Measurements from ENCODE around the gene SND1. TPM values are rescaled to one million over a fixed set of nuclear protein-coding genes. Genes with fewer than 3 reads are reported as not detected.

SND1 gene
- total and polyA plus RNA-seq, 4 donors: 59.4 to 214 (median 84.1) TPM

GRCh38 chr7:128039544-128039953 is 387.6 kb downstream of the SND1 start:
- Histone ChIP-seq H3K9me3 (ENCODE audit: control insufficient read depth in 4 of 4, low read length in 3 of 4) (no peaks in the 10 kb centered on the region), H3K4me1 (ENCODE audit: control insufficient read depth in 4 of 4, insufficient read depth in 4 of 4, low read length in 3 of 4) (peaks cover 0 to 3% (median 1%) of the 10 kb centered on the region in 4 donors), H3K4me3 (ENCODE audit: low read depth in 1 of 3, low read length in 3 of 3) (no peak overlapping the region), H3K9ac (ENCODE audit: low read depth in 1 of 2, low read length in 2 of 2) (no peak overlapping the region), H3K27me3 (ENCODE audit: control insufficient read depth in 4 of 4, insufficient read depth in 4 of 4, low read length in 3 of 4) (no peaks in the 10 kb centered on the region), H3K27ac (ENCODE audit: low read depth in 1 of 2, low read length in 2 of 2) (no peak overlapping the region), H3K36me3 (ENCODE audit: control insufficient read depth in 4 of 4, insufficient read depth in 3 of 4, low read depth in 1 of 4, low read length in 3 of 4) (peaks cover 0 to 6% (median 4%) of the 10 kb centered on the region in 4 donors)
- DNase-seq (ENCODE audit: low spot score): no peak
- WGBS: 91% methylated on average over 4 of the region's 4 CpGs
- TF ChIP-seq NR2F2 (IDR thresholded peaks at IDR 0.05) (no peak), FOXA2 (IDR thresholded peaks at IDR 0.05) (no peak), RXRA (IDR thresholded peaks at IDR 0.05) (no peak), TAF1 (conservative IDR thresholded peaks at IDR 0.05) (no peak), HNF4A (conservative IDR thresholded peaks at IDR 0.05) (no peak), MAX (IDR thresholded peaks at IDR 0.05) (no peak), YY1 (IDR thresholded peaks at IDR 0.05) (no peak), RAD21 (IDR thresholded peaks at IDR 0.05) (no peak), EGR1 (IDR thresholded peaks at IDR 0.05; ENCODE audit: low read depth in 2 of 2) (no peak)
- TF ChIP-seq, protein P1, sequence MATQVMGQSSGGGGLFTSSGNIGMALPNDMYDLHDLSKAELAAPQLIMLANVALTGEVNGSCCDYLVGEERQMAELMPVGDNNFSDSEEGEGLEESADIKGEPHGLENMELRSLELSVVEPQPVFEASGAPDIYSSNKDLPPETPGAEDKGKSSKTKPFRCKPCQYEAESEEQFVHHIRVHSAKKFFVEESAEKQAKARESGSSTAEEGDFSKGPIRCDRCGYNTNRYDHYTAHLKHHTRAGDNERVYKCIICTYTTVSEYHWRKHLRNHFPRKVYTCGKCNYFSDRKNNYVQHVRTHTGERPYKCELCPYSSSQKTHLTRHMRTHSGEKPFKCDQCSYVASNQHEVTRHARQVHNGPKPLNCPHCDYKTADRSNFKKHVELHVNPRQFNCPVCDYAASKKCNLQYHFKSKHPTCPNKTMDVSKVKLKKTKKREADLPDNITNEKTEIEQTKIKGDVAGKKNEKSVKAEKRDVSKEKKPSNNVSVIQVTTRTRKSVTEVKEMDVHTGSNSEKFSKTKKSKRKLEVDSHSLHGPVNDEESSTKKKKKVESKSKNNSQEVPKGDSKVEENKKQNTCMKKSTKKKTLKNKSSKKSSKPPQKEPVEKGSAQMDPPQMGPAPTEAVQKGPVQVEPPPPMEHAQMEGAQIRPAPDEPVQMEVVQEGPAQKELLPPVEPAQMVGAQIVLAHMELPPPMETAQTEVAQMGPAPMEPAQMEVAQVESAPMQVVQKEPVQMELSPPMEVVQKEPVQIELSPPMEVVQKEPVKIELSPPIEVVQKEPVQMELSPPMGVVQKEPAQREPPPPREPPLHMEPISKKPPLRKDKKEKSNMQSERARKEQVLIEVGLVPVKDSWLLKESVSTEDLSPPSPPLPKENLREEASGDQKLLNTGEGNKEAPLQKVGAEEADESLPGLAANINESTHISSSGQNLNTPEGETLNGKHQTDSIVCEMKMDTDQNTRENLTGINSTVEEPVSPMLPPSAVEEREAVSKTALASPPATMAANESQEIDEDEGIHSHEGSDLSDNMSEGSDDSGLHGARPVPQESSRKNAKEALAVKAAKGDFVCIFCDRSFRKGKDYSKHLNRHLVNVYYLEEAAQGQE (IDR thresholded peaks at IDR 0.05): no peak
- TF ChIP-seq, protein P2, sequence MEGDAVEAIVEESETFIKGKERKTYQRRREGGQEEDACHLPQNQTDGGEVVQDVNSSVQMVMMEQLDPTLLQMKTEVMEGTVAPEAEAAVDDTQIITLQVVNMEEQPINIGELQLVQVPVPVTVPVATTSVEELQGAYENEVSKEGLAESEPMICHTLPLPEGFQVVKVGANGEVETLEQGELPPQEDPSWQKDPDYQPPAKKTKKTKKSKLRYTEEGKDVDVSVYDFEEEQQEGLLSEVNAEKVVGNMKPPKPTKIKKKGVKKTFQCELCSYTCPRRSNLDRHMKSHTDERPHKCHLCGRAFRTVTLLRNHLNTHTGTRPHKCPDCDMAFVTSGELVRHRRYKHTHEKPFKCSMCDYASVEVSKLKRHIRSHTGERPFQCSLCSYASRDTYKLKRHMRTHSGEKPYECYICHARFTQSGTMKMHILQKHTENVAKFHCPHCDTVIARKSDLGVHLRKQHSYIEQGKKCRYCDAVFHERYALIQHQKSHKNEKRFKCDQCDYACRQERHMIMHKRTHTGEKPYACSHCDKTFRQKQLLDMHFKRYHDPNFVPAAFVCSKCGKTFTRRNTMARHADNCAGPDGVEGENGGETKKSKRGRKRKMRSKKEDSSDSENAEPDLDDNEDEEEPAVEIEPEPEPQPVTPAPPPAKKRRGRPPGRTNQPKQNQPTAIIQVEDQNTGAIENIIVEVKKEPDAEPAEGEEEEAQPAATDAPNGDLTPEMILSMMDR (IDR thresholded peaks at IDR 0.05; ENCODE audit: low read depth, low read length, missing input control): no peak
- TF ChIP-seq, protein P3, sequence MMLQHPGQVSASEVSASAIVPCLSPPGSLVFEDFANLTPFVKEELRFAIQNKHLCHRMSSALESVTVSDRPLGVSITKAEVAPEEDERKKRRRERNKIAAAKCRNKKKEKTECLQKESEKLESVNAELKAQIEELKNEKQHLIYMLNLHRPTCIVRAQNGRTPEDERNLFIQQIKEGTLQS (IDR thresholded peaks at IDR 0.05): no peak

DNA sequence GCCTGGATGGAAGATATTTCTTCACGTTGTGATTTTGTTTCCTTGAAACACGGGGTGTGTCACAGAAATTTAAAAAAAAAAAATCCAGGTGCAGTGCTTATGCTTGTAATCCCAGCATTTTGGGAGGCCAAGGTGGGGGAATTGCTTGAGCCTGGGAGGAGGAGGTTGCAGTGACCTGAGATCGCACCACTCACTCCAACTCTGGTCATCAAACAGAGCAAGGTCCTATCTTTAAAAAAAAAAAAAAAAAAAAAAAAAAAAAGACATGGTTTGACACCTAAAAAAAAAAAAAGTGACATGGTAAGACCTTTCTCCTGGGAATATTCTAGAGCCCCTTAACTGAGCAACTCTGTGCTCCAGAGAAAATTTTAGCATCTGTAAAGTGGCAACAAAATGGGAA is 388.2 kb downstream of the SND1 start:
- no peak for DNase-seq (ENCODE audit: low spot score)
- Histone ChIP-seq H3K36me3 (ENCODE audit: control insufficient read depth in 4 of 4, insufficient read depth in 3 of 4, low read depth in 1 of 4, low read length in 3 of 4) (peaks cover 0 to 7% (median 4%) of the 10 kb centered on the region in 4 donors), H3K9me3 (ENCODE audit: control insufficient read depth in 4 of 4, low read length in 3 of 4) (no peaks in the 10 kb centered on the region), H3K27ac (ENCODE audit: low read depth in 1 of 2, low read length in 2 of 2) (no peak overlapping the region), H3K27me3 (ENCODE audit: control insufficient read depth in 4 of 4, insufficient read depth in 4 of 4, low read length in 3 of 4) (no peaks in the 10 kb centered on the region), H3K4me1 (ENCODE audit: control insufficient read depth in 4 of 4, insufficient read depth in 4 of 4, low read length in 3 of 4) (peaks cover 0 to 3% (median 1%) of the 10 kb centered on the region in 4 donors), H3K9ac (ENCODE audit: low read depth in 1 of 2, low read length in 2 of 2) (no peak overlapping the region), H3K4me3 (ENCODE audit: low read depth in 1 of 3, low read length in 3 of 3) (no peak overlapping the region)
- no peak for TF ChIP-seq MAX (IDR thresholded peaks at IDR 0.05)
- TF ChIP-seq, protein P2 (IDR thresholded peaks at IDR 0.05; ENCODE audit: low read depth, low read length, missing input control): no peak
- no peak for TF ChIP-seq RAD21 (IDR thresholded peaks at IDR 0.05)
- no peak for TF ChIP-seq HNF4G (IDR thresholded peaks at IDR 0.05)
- no peak for TF ChIP-seq YY1 (IDR thresholded peaks at IDR 0.05)
- TF ChIP-seq, protein P1 (IDR thresholded peaks at IDR 0.05): no peak
- no peak for TF ChIP-seq NR2F2 (IDR thresholded peaks at IDR 0.05)
- no peak for TF ChIP-seq FOXA1 (IDR thresholded peaks at IDR 0.05)
- TF ChIP-seq SP1 (IDR thresholded peaks at IDR 0.05): no peak
- no peak for TF ChIP-seq EGR1 (IDR thresholded peaks at IDR 0.05; ENCODE audit: low read depth in 2 of 2)
- TF ChIP-seq HNF4A (conservative IDR thresholded peaks at IDR 0.05): no peak
- TF ChIP-seq TAF1 (conservative IDR thresholded peaks at IDR 0.05): no peak
- TF ChIP-seq, protein P4, sequence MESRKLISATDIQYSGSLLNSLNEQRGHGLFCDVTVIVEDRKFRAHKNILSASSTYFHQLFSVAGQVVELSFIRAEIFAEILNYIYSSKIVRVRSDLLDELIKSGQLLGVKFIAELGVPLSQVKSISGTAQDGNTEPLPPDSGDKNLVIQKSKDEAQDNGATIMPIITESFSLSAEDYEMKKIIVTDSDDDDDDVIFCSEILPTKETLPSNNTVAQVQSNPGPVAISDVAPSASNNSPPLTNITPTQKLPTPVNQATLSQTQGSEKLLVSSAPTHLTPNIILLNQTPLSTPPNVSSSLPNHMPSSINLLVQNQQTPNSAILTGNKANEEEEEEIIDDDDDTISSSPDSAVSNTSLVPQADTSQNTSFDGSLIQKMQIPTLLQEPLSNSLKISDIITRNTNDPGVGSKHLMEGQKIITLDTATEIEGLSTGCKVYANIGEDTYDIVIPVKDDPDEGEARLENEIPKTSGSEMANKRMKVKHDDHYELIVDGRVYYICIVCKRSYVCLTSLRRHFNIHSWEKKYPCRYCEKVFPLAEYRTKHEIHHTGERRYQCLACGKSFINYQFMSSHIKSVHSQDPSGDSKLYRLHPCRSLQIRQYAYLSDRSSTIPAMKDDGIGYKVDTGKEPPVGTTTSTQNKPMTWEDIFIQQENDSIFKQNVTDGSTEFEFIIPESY (IDR thresholded peaks at IDR 0.05): no peak
- no peak for TF ChIP-seq JUND (IDR thresholded peaks at IDR 0.05)
- 85% methylated on average over 3 of the region's 3 CpGs for WGBS

Measured in liver (tissue), 9 donors.